ENCODE results near the gene DPH5.

DNA sequence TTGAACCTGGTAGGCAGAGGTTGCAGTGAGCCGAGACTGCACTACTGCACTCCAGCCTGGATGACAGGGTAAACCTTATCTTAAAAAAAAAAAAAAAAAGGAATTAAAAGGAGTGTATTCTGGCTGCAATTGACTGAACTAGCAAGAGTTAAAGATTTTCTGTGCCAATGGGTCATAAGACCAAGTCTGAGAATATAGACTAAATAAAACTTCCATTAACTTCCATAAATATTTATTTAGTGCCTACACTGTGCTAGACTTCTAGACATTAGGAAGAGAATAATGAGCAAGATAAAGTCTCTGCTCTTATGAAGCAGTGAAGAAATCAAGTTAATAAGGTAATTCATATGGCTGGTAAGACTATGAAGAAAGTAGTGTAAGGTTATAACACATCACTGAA, 27.2 kb downstream of the DPH5 start:
- TF ChIP-seq POLR2AphosphoS5 (IDR thresholded peaks at IDR 0.05; ENCODE audit: low read depth, low read length) (no peak), POLR2A (IDR thresholded peaks at IDR 0.05; ENCODE audit: low read depth, low read length) (no peak)

All from GM12892 (cell line).